GM19467 (cell line): ENCODE measurements around the gene DHX58.

Experiments used
- ATAC-seq: cut with Tn5 transposase; IDR thresholded peaks from one replicate; pipeline ENCODE4 v1.9.1; 2021; ENCODE audit warnings: mild to moderate bottlenecking, moderate library complexity; ENCODE audit not compliant: unreplicated experiment

Gene DHX58

GRCh38 chr17:42056635-42057034 is 55.9 kb downstream of the DHX58 start:
- no peak for ATAC-seq

GRCh38 chr17:42055496-42055895 is 57.0 kb downstream of the DHX58 start:
- ATAC-seq = no peak

GRCh38 chr17:42055027-42055426 is 57.5 kb downstream of the DHX58 start:
- no peak for ATAC-seq

- ATAC-seq = no peak
Observed at GRCh38 chr17:42053731-42054500, 58.6 kb downstream of the DHX58 start.

- ATAC-seq = no peak
Observed at GRCh38 chr17:42052346-42052877, 60.1 kb downstream of the DHX58 start.

GRCh38 chr17:42051645-42052044 is 60.9 kb downstream of the DHX58 start:
- ATAC-seq = no peak
